Transverse colon (tissue), 4 donors: Measurements from ENCODE around the gene SERBP1.

Experiments used
- CTCF ChIP-seq, 5 experiments: fragments of 200-600 bp in 3 of 5; fragments of 450-650 bp in 2 of 5; sonication (generic) in 3 of 5; IDR thresholded peaks; 1 replicate in 2 of 5; 2 replicates in 3 of 5; pipeline ENCODE4 v1.5.1; 2016 to 2017; ENCODE audit warnings: antibody characterized with exemption in 5 of 5, inconsistent platforms in 3 of 5, mild to moderate bottlenecking in 2 of 5, moderate library complexity in 1 of 5
- POLR2A ChIP-seq: fragments of 450-650 bp; IDR thresholded peaks from one replicate; pipeline ENCODE4 v1.6.1; 2016; ENCODE audit warnings: antibody characterized with exemption, mild to moderate bottlenecking, moderate library complexity
- POLR2AphosphoS5 ChIP-seq, 3 donors: sonication (generic); formaldehyde crosslinking; IDR thresholded peaks; one replicate each; pipeline ENCODE4 v1.6.1; 2016; ENCODE audit warnings: antibody characterized with exemption in 3 of 3

- no peak for TF ChIP-seq CTCF (IDR thresholded peaks at IDR 0.05)
- no peak for TF ChIP-seq POLR2A
- TF ChIP-seq POLR2AphosphoS5 (IDR thresholded peaks at IDR 0.05): no peak
Measured at GRCh38 chr1:67439277-67440029, 9.3 kb upstream of the SERBP1 start.
